ENCODE measurements around the gene SMAD7. TPM values are rescaled to one million over a fixed set of nuclear protein-coding genes. Genes with fewer than 3 reads are reported as not detected.

SMAD7 gene
- total RNA-seq, 1 donor from 2014 or later, result 18.7 TPM

DNA sequence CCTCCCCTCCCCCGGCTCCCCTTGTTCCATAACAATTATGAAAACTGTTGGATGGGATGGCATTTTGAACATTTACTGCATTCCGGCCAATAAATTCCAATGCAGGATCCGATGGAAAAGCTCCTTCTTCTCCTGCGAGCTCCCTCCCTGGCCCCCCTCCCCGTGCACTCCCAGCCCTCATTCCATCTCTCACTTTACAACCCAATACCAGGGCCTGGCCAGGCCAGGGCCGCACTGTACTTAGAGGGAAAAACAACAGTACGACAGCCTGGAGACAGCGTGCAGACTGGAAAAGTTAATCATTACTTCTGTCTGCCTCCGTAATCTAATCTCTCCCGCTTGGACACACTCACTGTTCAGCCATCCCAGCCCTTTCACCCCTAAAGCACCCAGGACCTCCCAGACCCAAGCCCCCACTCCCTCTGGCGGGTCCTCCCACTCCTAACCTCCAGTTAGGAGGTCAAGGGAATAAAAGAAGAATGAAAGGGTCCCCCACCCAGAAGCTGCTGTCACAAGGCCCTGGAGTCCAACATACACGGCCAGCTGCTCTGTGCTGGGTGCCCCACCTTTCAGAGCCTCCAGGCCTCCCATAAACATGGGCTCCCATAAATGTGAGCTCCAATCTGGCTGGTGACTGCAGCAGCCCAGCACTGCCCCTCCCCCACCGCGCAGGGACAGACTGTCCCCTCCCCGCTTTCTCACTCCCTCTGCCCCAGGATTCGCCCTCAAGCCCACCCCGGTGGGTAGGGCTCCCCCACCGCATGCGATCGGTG, 20.6 kb downstream of the SMAD7 start:
- no peak for DNase-seq

GRCh38 chr18:48929212-48929612, 21.6 kb downstream of the SMAD7 start:
- no peak for DNase-seq

GRCh38 chr18:48928787-48929186, 22.0 kb downstream of the SMAD7 start:
- peak; percentile 70 for DNase-seq

GRCh38 chr18:48927286-48928080, 23.3 kb downstream of the SMAD7 start:
- DNase-seq, result no peak

DNA sequence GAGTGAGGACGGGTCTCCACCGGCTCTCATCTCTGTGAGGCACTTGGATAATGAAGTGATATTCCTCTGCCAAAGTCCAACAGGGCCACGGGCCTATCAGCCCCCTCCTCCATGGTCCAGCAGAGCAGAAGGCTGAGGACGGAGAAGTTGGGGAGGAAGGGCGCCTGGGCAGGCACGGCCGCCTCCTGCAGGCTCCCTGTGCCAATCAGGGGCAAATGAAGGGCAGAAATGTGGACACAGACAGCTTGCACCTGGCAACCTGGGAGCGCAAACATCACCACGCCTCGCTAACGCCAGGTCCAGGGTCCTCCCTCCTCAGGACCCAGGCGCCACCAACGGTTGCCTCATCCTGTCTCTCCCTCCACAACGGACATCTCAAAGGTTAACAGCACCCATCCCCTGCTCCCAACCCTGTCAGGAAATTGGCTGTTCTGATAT, 24.3 kb downstream of the SMAD7 start:
- no peak for DNase-seq

GRCh38 chr18:48925491-48925780, 25.3 kb downstream of the SMAD7 start:
- DNase-seq, result no peak

DNA sequence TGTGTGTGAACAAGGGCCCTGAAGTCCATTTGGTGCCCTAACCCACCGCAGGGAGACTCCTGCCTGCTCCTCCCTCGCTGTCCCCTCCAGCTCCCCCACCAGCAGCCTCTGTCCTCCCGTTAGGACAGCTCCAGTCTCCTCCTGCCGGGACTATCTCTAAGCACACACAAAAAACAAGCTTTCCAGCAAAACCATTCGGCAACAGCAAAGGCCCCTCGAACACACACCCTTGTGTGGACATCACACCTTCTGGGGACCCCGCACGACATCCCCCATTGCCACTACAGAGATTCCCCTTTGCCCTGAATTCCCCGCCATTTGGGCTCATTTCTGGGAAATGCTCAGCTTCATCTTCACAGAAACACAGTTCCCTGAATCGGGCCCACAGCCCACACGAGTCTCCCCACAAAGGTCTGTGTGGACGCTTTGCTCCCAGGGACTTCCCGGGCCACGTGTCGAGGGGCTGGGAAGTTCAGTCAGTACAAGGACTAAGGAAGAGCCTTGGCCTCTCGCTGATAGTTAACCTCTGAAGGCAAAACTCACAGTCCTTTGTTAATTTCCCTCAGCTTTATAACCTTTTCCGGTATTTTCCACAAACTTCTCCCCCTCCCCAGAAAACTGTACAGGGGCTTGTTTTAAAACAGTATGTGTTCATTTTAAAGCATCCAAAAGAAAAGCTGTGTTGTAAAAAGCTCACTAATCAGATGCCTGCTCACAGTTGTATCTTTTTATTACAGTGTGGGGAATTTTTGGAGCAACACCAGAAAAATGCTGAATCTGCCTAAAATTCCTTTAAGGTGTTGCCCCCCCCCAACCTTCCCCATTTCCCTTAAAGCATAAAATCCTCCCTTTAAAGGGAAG, 25.9 kb downstream of the SMAD7 start:
- DNase-seq, result no peak

DNA sequence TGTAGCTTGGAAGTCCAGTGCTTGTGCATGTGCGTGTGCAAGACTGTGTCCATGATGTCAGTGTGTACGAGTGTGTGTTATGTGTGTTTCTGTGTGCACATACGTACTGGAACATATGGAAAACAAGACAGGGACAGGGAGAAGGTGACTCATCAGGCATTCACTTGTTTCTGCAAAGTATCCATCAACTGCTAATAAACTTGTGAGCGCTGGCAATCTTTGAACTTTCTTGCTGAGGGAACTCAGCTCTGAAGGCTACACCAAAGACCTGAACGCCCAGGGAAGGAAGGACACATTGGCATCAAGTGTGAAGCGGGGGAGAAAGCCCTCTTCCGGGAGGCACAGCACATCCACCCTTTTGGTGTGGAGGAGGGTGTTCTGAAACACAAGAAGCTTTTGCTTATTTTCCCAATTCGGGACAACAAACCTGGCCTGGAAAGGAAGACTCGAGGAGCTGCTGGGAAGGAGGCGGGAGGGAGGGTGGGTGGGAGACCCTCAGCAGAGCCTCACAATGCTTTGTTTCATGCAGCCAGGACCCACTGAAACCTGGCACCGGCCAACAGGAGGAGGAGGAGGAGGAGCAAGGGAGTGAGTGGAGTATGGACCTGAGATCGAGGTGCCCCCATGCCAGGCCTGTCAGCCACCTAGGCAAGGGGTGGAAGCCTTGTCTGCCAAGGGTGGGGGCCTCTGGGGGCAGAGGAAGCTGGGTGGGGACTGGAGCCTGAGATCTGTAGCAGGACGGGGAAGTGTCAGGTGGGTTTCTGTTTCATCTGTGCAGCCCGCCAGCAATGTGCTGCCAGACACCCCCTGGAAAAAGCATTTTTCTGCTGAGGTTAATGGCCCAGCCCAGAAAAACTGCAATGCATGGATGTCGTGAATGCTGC, 26.8 kb downstream of the SMAD7 start:
- DNase-seq, result no peak

GRCh38 chr18:48922801-48923730, 27.7 kb downstream of the SMAD7 start:
- DNase-seq, result no peak

DNA sequence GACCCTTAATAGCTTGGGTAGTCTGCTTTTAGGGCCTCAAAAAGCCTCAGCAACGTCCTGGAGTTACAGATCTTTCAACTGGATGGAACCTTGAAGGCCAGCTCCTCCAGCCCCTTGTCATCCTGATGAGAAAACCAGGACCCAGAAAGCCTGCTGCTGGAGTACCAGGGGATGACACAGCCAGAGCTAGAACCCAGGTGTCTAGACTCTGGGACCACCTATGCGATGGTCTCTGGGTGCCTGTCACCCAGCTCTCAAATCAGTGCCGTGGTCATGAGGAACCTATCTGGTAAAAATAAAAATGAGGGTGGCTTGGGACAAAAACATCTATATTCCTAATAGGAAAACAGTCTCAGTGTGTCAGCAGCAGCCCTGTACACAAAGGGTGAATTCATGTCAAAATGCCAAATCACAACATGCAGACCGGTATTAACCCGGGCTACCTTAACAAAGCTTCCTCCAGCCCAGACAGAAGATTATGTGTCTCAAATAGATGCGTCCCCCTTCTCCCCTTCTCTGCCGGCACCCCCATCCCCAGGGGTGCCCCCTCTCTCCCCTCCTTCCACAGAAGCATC, 28.5 kb downstream of the SMAD7 start:
- DNase-seq, result no peak

DNA sequence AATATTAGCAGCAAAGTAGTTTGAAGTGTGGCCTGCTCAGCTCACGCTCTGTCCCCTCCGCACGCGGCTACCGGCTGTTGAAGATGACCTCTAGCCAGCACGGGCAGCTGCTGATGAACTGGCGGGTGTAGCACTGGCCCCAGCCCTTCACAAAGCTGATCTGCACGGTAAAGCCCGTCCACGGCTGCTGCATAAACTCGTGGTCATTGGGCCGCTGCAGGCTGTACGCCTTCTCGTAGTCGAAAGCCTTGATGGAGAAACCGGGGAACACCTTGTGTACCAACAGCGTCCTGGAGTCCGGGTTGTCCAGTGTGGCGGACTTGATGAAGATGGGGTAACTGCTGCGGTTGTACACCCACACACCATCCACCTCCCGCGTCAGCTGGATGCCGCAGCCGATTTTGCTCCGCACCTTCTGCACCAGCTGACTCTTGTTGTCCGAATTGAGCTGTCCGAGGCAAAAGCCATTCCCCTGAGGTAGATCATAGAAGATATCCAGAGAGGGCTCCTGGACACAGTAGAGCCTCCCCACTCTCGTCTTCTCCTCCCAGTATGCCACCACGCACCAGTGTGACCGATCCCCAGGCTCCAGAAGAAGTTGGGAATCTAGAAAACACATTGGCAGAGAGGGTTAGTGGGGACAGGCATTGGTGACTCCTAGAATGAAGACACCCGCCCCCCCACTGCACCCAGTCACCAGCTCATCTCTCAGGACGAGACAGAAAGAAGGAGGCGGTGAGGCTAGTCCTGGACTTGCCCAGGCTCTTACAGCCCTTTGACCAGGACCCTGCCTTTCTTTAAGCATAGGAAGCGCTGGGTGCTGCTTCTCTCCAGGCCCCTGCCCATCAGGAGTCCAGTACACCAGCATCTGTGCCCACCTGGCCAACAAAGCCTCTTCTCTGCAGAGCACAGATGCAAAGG, 29.2 kb downstream of the SMAD7 start:
- DNase-seq, result no peak

GRCh38 chr18:48920408-48921038, 30.2 kb downstream of the SMAD7 start:
- no peak for DNase-seq

- no peak for DNase-seq
These were observed 31.2 kb downstream of the SMAD7 start for GRCh38 chr18:48919547-48919946.

- DNase-seq, result no peak
These were observed 31.9 kb downstream of the SMAD7 start for GRCh38 chr18:48918660-48919456.

- DNase-seq, result no peak
These were observed 32.9 kb downstream of the SMAD7 start for GRCh38 chr18:48917579-48918517.

- no peak for DNase-seq
These were observed 34.9 kb downstream of the SMAD7 start for GRCh38 chr18:48915626-48916425.

Measured in occipital lobe (tissue), 2 donors.